HG03196 (cell line): ENCODE data around the gene GUCA1A.
"Not testable (repeated sequence)": the region's sequence is repeated elsewhere in the genome, so short reads cannot be mapped to it uniquely, and the experiment has no call there.

Experiments
- ATAC-seq: cut with Tn5 transposase; IDR thresholded peaks from one replicate; pipeline ENCODE4 v1.9.1; 2021; ENCODE audit not compliant: unreplicated experiment

Gene GUCA1A

GRCh38 chr6:42202131-42202915, 29.2 kb downstream of the GUCA1A start:
- ATAC-seq = not testable (repeated sequence)

- ATAC-seq = no peak
Measured at GRCh38 chr6:42203183-42203582, 30.0 kb downstream of the GUCA1A start.

- no peak for ATAC-seq
Measured at GRCh38 chr6:42204768-42205282, 31.7 kb downstream of the GUCA1A start.

GRCh38 chr6:42207559-42207958, 34.4 kb downstream of the GUCA1A start:
- ATAC-seq = not testable (repeated sequence)

- ATAC-seq = no peak
Measured at GRCh38 chr6:42210551-42210950, 37.4 kb downstream of the GUCA1A start.

GRCh38 chr6:42211726-42212125, 38.6 kb downstream of the GUCA1A start:
- no peak for ATAC-seq

GRCh38 chr6:42212442-42212841, 39.3 kb downstream of the GUCA1A start:
- ATAC-seq = no peak

GRCh38 chr6:42216495-42216894, 43.3 kb downstream of the GUCA1A start:
- not testable (repeated sequence) for ATAC-seq

GRCh38 chr6:42217157-42217518, 44.0 kb downstream of the GUCA1A start:
- ATAC-seq = no peak

- peak; percentile 91 for ATAC-seq
Measured at GRCh38 chr6:42217519-42218367, 44.6 kb downstream of the GUCA1A start, which contains the start of gene MRPS10. Gene MRPS10 (minus strand): TSS chr6:42217861. CDS start chr6:42217849, 12 bp downstream.

- ATAC-seq = no peak
Measured at GRCh38 chr6:42220807-42221206, 47.6 kb downstream of the GUCA1A start.

GRCh38 chr6:42221546-42221945, 48.4 kb downstream of the GUCA1A start:
- no peak for ATAC-seq

- no peak for ATAC-seq
Measured at GRCh38 chr6:42222448-42222847, 49.3 kb downstream of the GUCA1A start.

- peak; percentile 87 for ATAC-seq
Measured at GRCh38 chr6:42224222-42225028, 51.3 kb downstream of the GUCA1A start.

- ATAC-seq = no peak
Measured at GRCh38 chr6:42225029-42225339, 51.8 kb downstream of the GUCA1A start.

GRCh38 chr6:42225419-42225818, 52.3 kb downstream of the GUCA1A start:
- ATAC-seq = no peak

GRCh38 chr6:42226161-42226611, 53.0 kb downstream of the GUCA1A start:
- ATAC-seq = no peak

- no peak for ATAC-seq
Measured at GRCh38 chr6:42226645-42227143, 53.5 kb downstream of the GUCA1A start.

- no peak for ATAC-seq
Measured at GRCh38 chr6:42227173-42227850, 54.1 kb downstream of the GUCA1A start.

GRCh38 chr6:42228305-42228704, 55.1 kb downstream of the GUCA1A start:
- ATAC-seq = no peak
